Measurements from ENCODE around the gene CCDC157.

Gene CCDC157

GRCh38 chr22:30375312-30375849 is 18.6 kb downstream of the CCDC157 start:
- H3K9me2 ChIP-seq (replicated peaks; ENCODE audit: low read depth, low read length) = no peaks in the 10 kb centered on the region
- no peaks in the 10 kb centered on the region for H4K20me1 ChIP-seq (ENCODE audit: insufficient read depth, low read length, poor library complexity, severe bottlenecking)
- H3K36me3 ChIP-seq (ENCODE audit: insufficient read depth, low read length) = no peaks in the 10 kb centered on the region
- no peak overlapping the region for H3K4me3 ChIP-seq (ENCODE audit: low read length, poor library complexity, severe bottlenecking)
- no peak overlapping the region for H3K4me2 ChIP-seq (ENCODE audit: low read depth, low read length, poor library complexity, severe bottlenecking)
- no peaks in the 10 kb centered on the region for H3F3A ChIP-seq (ENCODE audit: low read depth)
- no peak overlapping the region for H2AFZ ChIP-seq (ENCODE audit: low read length)
- H3K9ac ChIP-seq (ENCODE audit: low read depth, low read length, poor library complexity, severe bottlenecking) = no peak overlapping the region
- H3K27me3 ChIP-seq (ENCODE audit: insufficient read depth, low read length, poor library complexity, severe bottlenecking) = no peaks in the 10 kb centered on the region
- TF ChIP-seq EZH2phosphoT487 (IDR thresholded peaks at IDR 0.05; ENCODE audit: borderline replicate concordance) = no peak
- no peak for TF ChIP-seq CTCF (conservative IDR thresholded peaks at IDR 0.05; ENCODE audit: low read length)
- no peaks in the 10 kb centered on the region for H3K4me1 ChIP-seq (ENCODE audit: insufficient read depth, low read length, poor library complexity, severe bottlenecking)
- no peaks in the 10 kb centered on the region for H3K9me3 ChIP-seq (ENCODE audit: insufficient read depth, low read depth, low read length)
- no peaks in the 10 kb centered on the region for H3K79me2 ChIP-seq (ENCODE audit: insufficient read depth, low read length)

- Histone ChIP-seq H3K79me2 (ENCODE audit: insufficient read depth, low read length) (no peaks in the 10 kb centered on the region), H3K4me1 (ENCODE audit: insufficient read depth, low read length, poor library complexity, severe bottlenecking) (no peaks in the 10 kb centered on the region), H3F3A (ENCODE audit: low read depth) (no peaks in the 10 kb centered on the region), H3K9me2 (replicated peaks; ENCODE audit: low read depth, low read length) (no peaks in the 10 kb centered on the region), H3K4me3 (ENCODE audit: low read length, poor library complexity, severe bottlenecking) (no peak overlapping the region), H3K4me2 (ENCODE audit: low read depth, low read length, poor library complexity, severe bottlenecking) (no peak overlapping the region), H3K9ac (ENCODE audit: low read depth, low read length, poor library complexity, severe bottlenecking) (no peak overlapping the region), H3K27me3 (ENCODE audit: insufficient read depth, low read length, poor library complexity, severe bottlenecking) (no peaks in the 10 kb centered on the region), H3K36me3 (ENCODE audit: insufficient read depth, low read length) (no peaks in the 10 kb centered on the region), H2AFZ (ENCODE audit: low read length) (no peak overlapping the region), H3K9me3 (ENCODE audit: insufficient read depth, low read depth, low read length) (no peaks in the 10 kb centered on the region), H4K20me1 (ENCODE audit: insufficient read depth, low read length, poor library complexity, severe bottlenecking) (no peaks in the 10 kb centered on the region)
- TF ChIP-seq CTCF (conservative IDR thresholded peaks at IDR 0.05; ENCODE audit: low read length) (no peak), EZH2phosphoT487 (IDR thresholded peaks at IDR 0.05; ENCODE audit: borderline replicate concordance) (no peak)
Observed at GRCh38 chr22:30380011-30380410, 23.2 kb downstream of the CCDC157 start.

GRCh38 chr22:30381264-30381663 is 24.5 kb downstream of the CCDC157 start:
- H3K9me3 ChIP-seq (ENCODE audit: insufficient read depth, low read depth, low read length) = no peaks in the 10 kb centered on the region
- no peaks in the 10 kb centered on the region for H3F3A ChIP-seq (ENCODE audit: low read depth)
- H3K9me2 ChIP-seq (replicated peaks; ENCODE audit: low read depth, low read length) = no peaks in the 10 kb centered on the region
- H3K9ac ChIP-seq (ENCODE audit: low read depth, low read length, poor library complexity, severe bottlenecking) = no peak overlapping the region
- H2AFZ ChIP-seq (ENCODE audit: low read length) = no peak overlapping the region
- H4K20me1 ChIP-seq (ENCODE audit: insufficient read depth, low read length, poor library complexity, severe bottlenecking) = no peaks in the 10 kb centered on the region
- H3K36me3 ChIP-seq (ENCODE audit: insufficient read depth, low read length) = no peaks in the 10 kb centered on the region
- H3K79me2 ChIP-seq (ENCODE audit: insufficient read depth, low read length) = 0 out of 2 replicates have a peak, but pooled peaks cover 4% of the 10 kb centered on the region
- no peaks in the 10 kb centered on the region for H3K27me3 ChIP-seq (ENCODE audit: insufficient read depth, low read length, poor library complexity, severe bottlenecking)
- TF ChIP-seq EZH2phosphoT487 (IDR thresholded peaks at IDR 0.05; ENCODE audit: borderline replicate concordance) = no peak
- no peak for TF ChIP-seq CTCF (conservative IDR thresholded peaks at IDR 0.05; ENCODE audit: low read length)
- peaks cover 5% of the 10 kb centered on the region for H3K4me1 ChIP-seq (ENCODE audit: insufficient read depth, low read length, poor library complexity, severe bottlenecking)
- H3K4me3 ChIP-seq (ENCODE audit: low read length, poor library complexity, severe bottlenecking) = no peak overlapping the region
- no peak overlapping the region for H3K4me2 ChIP-seq (ENCODE audit: low read depth, low read length, poor library complexity, severe bottlenecking)

Data from Loucy (cell line).